ENCODE data around the gene MMADHC. TPM values are rescaled to one million over a fixed set of nuclear protein-coding genes. Genes with fewer than 3 reads are reported as not detected.

Gene MMADHC
- total RNA-seq, 1 donor from 2014 or later, result 139 TPM

- no peak for DNase-seq (ENCODE audit: low read depth)
- Histone ChIP-seq H3K4me3 (ENCODE audit: low read depth, low read length) (no peak overlapping the region), H3K27me3 (ENCODE audit: control insufficient read depth, insufficient read depth, low read length) (no peaks in the 10 kb centered on the region), H3K36me3 (ENCODE audit: control insufficient read depth, insufficient read depth, low read length) (no peaks in the 10 kb centered on the region)
- no peak for TF ChIP-seq CTCF (IDR thresholded peaks at IDR 0.05; ENCODE audit: insufficient read depth, low read length, poor library complexity, severe bottlenecking)
Measured at GRCh38 chr2:149577269-149577668, 10.3 kb downstream of the MMADHC start.

- no peak for DNase-seq (ENCODE audit: low read depth)
- H3K36me3 ChIP-seq (ENCODE audit: control insufficient read depth, insufficient read depth, low read length), result no peaks in the 10 kb centered on the region
- no peak overlapping the region for H3K4me3 ChIP-seq (ENCODE audit: low read depth, low read length)
- no peaks in the 10 kb centered on the region for H3K27me3 ChIP-seq (ENCODE audit: control insufficient read depth, insufficient read depth, low read length)
- no peak for TF ChIP-seq CTCF (IDR thresholded peaks at IDR 0.05; ENCODE audit: insufficient read depth, low read length, poor library complexity, severe bottlenecking)
Measured at GRCh38 chr2:149575752-149576151, 11.8 kb downstream of the MMADHC start.

DNA sequence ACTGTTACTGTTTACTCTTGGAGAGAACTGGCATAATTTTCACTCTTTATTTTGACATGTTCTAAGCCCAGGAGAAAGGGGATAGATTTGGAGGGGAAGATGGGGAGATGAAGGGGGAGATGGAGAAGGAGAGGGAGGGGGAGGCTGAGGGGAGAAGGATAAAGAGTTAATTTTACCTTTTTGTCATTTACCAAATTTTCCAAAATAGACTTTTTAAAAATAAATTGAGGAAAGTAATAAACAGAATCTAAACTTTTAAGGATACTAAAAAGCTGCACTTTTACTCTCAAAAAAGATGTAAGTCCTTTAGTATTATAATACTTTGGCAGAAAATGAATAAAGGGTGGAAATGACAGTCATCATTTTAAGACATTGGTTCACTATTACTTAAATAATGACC, 12.3 kb downstream of the MMADHC start:
- no peak for TF ChIP-seq CTCF (IDR thresholded peaks at IDR 0.05; ENCODE audit: insufficient read depth, low read length, poor library complexity, severe bottlenecking)
- H3K27me3 ChIP-seq (ENCODE audit: control insufficient read depth, insufficient read depth, low read length), result no peaks in the 10 kb centered on the region
- DNase-seq (ENCODE audit: low read depth), result no peak
- no peak overlapping the region for H3K4me3 ChIP-seq (ENCODE audit: low read depth, low read length)
- no peaks in the 10 kb centered on the region for H3K36me3 ChIP-seq (ENCODE audit: control insufficient read depth, insufficient read depth, low read length)

GRCh38 chr2:149573760-149574159, 13.8 kb downstream of the MMADHC start:
- no peak for TF ChIP-seq CTCF (IDR thresholded peaks at IDR 0.05; ENCODE audit: insufficient read depth, low read length, poor library complexity, severe bottlenecking)
- H3K36me3 ChIP-seq (ENCODE audit: control insufficient read depth, insufficient read depth, low read length), result no peaks in the 10 kb centered on the region
- no peaks in the 10 kb centered on the region for H3K27me3 ChIP-seq (ENCODE audit: control insufficient read depth, insufficient read depth, low read length)
- DNase-seq (ENCODE audit: low read depth), result no peak
- H3K4me3 ChIP-seq (ENCODE audit: low read depth, low read length), result no peak overlapping the region

DNA sequence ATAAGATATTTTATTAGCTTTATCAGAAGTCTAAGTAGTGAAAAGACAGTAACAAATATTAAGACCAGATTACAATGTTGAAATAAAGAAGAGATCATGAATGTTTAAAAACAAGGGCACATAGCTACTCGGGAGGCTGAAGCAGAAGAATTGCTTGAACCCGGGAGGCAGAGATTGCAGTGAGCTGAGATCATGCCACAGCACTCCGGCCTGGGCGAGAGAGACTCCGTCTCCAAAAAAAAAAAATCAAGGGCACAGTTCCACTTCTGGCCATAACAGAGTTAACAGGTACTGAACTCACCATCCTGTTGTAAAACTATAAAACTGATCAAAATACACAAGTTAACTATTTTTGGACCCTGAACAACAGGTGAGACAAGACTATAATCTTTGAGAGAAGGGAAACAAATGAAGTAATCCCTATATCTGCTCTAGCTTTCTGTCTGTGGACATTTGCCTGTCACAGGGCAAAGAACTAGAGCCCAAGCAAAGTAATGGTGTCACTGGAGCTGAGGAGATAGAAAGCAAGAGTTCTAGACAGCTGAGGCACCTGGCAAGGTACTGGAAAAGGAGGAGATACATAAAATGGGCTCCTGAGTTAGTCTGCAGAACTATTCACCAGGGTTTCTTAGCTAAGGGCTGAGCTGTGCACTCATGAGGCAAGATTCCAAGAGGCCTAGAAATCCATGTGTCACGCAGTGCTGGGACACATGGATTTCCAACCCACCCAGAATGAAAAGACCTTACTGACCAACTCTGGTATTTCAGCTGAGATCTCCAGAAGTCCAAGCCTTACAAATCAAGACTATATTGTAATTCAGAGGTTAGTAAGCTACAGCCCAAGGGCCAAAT, 15.2 kb downstream of the MMADHC start:
- no peak overlapping the region for H3K4me3 ChIP-seq (ENCODE audit: low read depth, low read length)
- no peak for TF ChIP-seq CTCF (IDR thresholded peaks at IDR 0.05; ENCODE audit: insufficient read depth, low read length, poor library complexity, severe bottlenecking)
- no peaks in the 10 kb centered on the region for H3K36me3 ChIP-seq (ENCODE audit: control insufficient read depth, insufficient read depth, low read length)
- H3K27me3 ChIP-seq (ENCODE audit: control insufficient read depth, insufficient read depth, low read length), result no peaks in the 10 kb centered on the region
- DNase-seq (ENCODE audit: low read depth), result no peak

GRCh38 chr2:149568138-149568537, 19.4 kb downstream of the MMADHC start:
- H3K4me3 ChIP-seq (ENCODE audit: low read depth, low read length), result no peak overlapping the region
- no peak for DNase-seq (ENCODE audit: low read depth)
- no peaks in the 10 kb centered on the region for H3K27me3 ChIP-seq (ENCODE audit: control insufficient read depth, insufficient read depth, low read length)
- H3K36me3 ChIP-seq (ENCODE audit: control insufficient read depth, insufficient read depth, low read length), result no peaks in the 10 kb centered on the region
- no peak for TF ChIP-seq CTCF (IDR thresholded peaks at IDR 0.05; ENCODE audit: insufficient read depth, low read length, poor library complexity, severe bottlenecking)

Data from kidney epithelial cell (primary cell).